HepG2 (cell line): ENCODE results near the gene GATAD2B. TPM values are rescaled to one million over a fixed set of nuclear protein-coding genes. Genes with fewer than 3 reads are reported as not detected.

Source experiments
- AKAP8 ChIP-seq: sonication (generic); formaldehyde crosslinking; IDR thresholded peaks from 2 replicates; pipeline ENCODE4 v1.5.1; 2020; ENCODE audit warnings: mild to moderate bottlenecking, missing genetic modification reagents
- ARHGAP35 ChIP-seq: sonication (generic); formaldehyde crosslinking; IDR thresholded peaks from 2 replicates; pipeline ENCODE4 v1.9.0; 2022; ENCODE audit warnings: mild to moderate bottlenecking, inconsistent platforms, moderate library complexity, missing genetic modification reagents, borderline replicate concordance
- ATF1 ChIP-seq: IDR thresholded peaks from 2 replicates; pipeline ENCODE4 v1.6.1; 2016; ENCODE audit warnings: mild to moderate bottlenecking, control low read depth
- CHD2 ChIP-seq: IDR thresholded peaks from 2 replicates; pipeline ENCODE4 v1.6.1; 2011; ENCODE audit warnings: low read depth, low read length, improper control_type of control experiment
- JARID2 ChIP-seq: sonication (generic); formaldehyde crosslinking; IDR thresholded peaks from 2 replicates; pipeline ENCODE4 v1.8.1; 2023; ENCODE audit warnings: missing genetic modification reagents, inconsistent platforms; ENCODE audit not compliant: insufficient replicate concordance
- KDM5B ChIP-seq: sonication (generic); formaldehyde crosslinking; IDR thresholded peaks from 2 replicates; pipeline ENCODE4 v1.4.0; 2020; ENCODE audit warnings: missing genetic modification reagents, mild to moderate bottlenecking, borderline replicate concordance
- MTF1 ChIP-seq: sonication (generic); formaldehyde crosslinking; IDR thresholded peaks from 2 replicates; pipeline ENCODE4 v1.5.0; 2020; ENCODE audit warnings: missing genetic modification reagents
- MXI1 ChIP-seq: IDR thresholded peaks from 3 replicates; pipeline ENCODE4 v1.6.1; 2012; ENCODE audit warnings: low read depth, low read length, inconsistent platforms, borderline replicate concordance
- MYC ChIP-seq: sonication (generic); formaldehyde crosslinking; IDR thresholded peaks from 2 replicates; pipeline ENCODE4 v1.9.0; 2021; ENCODE audit warnings: missing genetic modification reagents, borderline replicate concordance
- NFE2L2 ChIP-seq: fragments of 150-350 bp; IDR thresholded peaks from 2 replicates; pipeline ENCODE4 v1.6.1; 2014; ENCODE audit warnings: low read length
- NR2F1 ChIP-seq, 2 experiments: fragments of 450-650 bp in 1 of 2; formaldehyde crosslinking in 1 of 2; IDR thresholded peaks; 2 replicates each; pipeline versions ENCODE4 v1.5.0 to v1.6.1; 2016 to 2020; ENCODE audit warnings: mild to moderate bottlenecking in 1 of 2, missing compliant biosample characterization in 1 of 2, missing genetic modification reagents in 1 of 2, moderate library complexity in 1 of 2
- PHF5A ChIP-seq: IDR thresholded peaks from one replicate; pipeline ENCODE4 v1.6.1; 2018; ENCODE audit warnings: low read depth, missing genetic modification reagents; ENCODE audit not compliant: unreplicated experiment
- PLRG1 ChIP-seq: fragments of 450-650 bp; conservative IDR thresholded peaks from 2 replicates; pipeline ENCODE4 v1.6.1; 2016
- RNF2 ChIP-seq: fragments of 450-650 bp; conservative IDR thresholded peaks from 2 replicates; pipeline ENCODE4 v1.6.1; 2016; ENCODE audit warnings: low read depth
- SIN3A ChIP-seq: IDR thresholded peaks from 2 replicates; pipeline ENCODE4 v1.6.1; 2011; ENCODE audit warnings: low read depth, mild to moderate bottlenecking, control low read depth, low read length, borderline replicate concordance
- SP4 ChIP-seq: sonication (generic); formaldehyde crosslinking; IDR thresholded peaks from 2 replicates; pipeline ENCODE4 v1.8.1; 2023; ENCODE audit warnings: mild to moderate bottlenecking, missing genetic modification reagents
- SUZ12 ChIP-seq: fragments of 150-350 bp; IDR thresholded peaks from 2 replicates; pipeline ENCODE4 v1.6.1; 2014; ENCODE audit warnings: low read depth, low read length
- TBX2 ChIP-seq: sonication (generic); formaldehyde crosslinking; IDR thresholded peaks from 2 replicates; pipeline ENCODE4 v1.5.0; 2020; ENCODE audit warnings: missing genetic modification reagents, mild to moderate bottlenecking, borderline replicate concordance
- TEAD3 ChIP-seq: optimal IDR thresholded peaks from 2 replicates; pipeline ENCODE3; 2016; ENCODE audit warnings: borderline replicate concordance
- TMF1 ChIP-seq: sonication (generic); formaldehyde crosslinking; IDR thresholded peaks from 2 replicates; pipeline ENCODE4 v1.8.1; 2022; ENCODE audit warnings: low read depth, missing genetic modification reagents
- YEATS2 ChIP-seq: sonication (generic); formaldehyde crosslinking; IDR thresholded peaks from 2 replicates; pipeline ENCODE4 v1.4.0; 2020; ENCODE audit warnings: missing genetic modification reagents, borderline replicate concordance
- ZC3H4 ChIP-seq: sonication (generic); formaldehyde crosslinking; IDR thresholded peaks from 2 replicates; pipeline ENCODE4 v1.4.0; 2020; ENCODE audit warnings: missing genetic modification reagents, borderline replicate concordance
- ZNF451 ChIP-seq: sonication (generic); formaldehyde crosslinking; IDR thresholded peaks from 2 replicates; pipeline ENCODE4 v1.5.0; 2020; ENCODE audit warnings: mild to moderate bottlenecking, missing genetic modification reagents
- ZNF552 ChIP-seq: sonication (generic); formaldehyde crosslinking; IDR thresholded peaks from 2 replicates; pipeline ENCODE4 v1.9.0; 2022; ENCODE audit warnings: missing genetic modification reagents, mild to moderate bottlenecking, borderline replicate concordance
- ZNF720 ChIP-seq: sonication (generic); formaldehyde crosslinking; IDR thresholded peaks from 2 replicates; pipeline ENCODE4 v1.4.0; 2020; ENCODE audit warnings: missing genetic modification reagents
- polyA plus RNA-seq, 8 experiments: library from polyadenylated mRNA; depleted of rRNA in 3 of 8; stranded (reverse) in 7 of 8; unstranded in 1 of 8; fragments of >200 nt; fragmentation: Illumina TruSeq in 4 of 8; extraction: Trizol in 4 of 8; gene quantifications; 2 replicates each; pipeline versions ENCODE4 v1.2.1 to v1.2.3, GENCODE V29; 2011 to 2016; ENCODE audit warnings: low read depth in 4 of 8, missing spikeins in 1 of 8, mixed read lengths in 1 of 8; ENCODE audit not compliant: insufficient read depth in 1 of 8
- total RNA-seq, 5 experiments: library from RNA; depleted of rRNA; stranded (reverse); fragments of >200 nt; fragmentation: Illumina TruSeq; extraction: Trizol; gene quantifications; 2 replicates each; pipeline ENCODE4 v1.2.3, GENCODE V29; 2016; ENCODE audit warnings: low read depth in 1 of 5
- TF ChIP-seq, protein P1 (sequence below): sonication (generic); formaldehyde crosslinking; IDR thresholded peaks from 2 replicates; pipeline ENCODE4 v1.5.0; 2020; ENCODE audit warnings: missing genetic modification reagents, mild to moderate bottlenecking, borderline replicate concordance
- TF ChIP-seq, protein P2 (sequence below): sonication (generic); formaldehyde crosslinking; IDR thresholded peaks from 2 replicates; pipeline ENCODE4 v1.8.1; 2023; ENCODE audit warnings: mild to moderate bottlenecking, missing genetic modification reagents, borderline replicate concordance
- TF ChIP-seq, protein P3 (sequence below): IDR thresholded peaks from 2 replicates; pipeline ENCODE4 v1.6.1; 2016; ENCODE audit warnings: low read depth, borderline replicate concordance
- TF ChIP-seq, protein P4 (sequence below): sonication (generic); formaldehyde crosslinking; IDR thresholded peaks from 2 replicates; pipeline ENCODE4 v1.4.0; 2020; ENCODE audit warnings: missing genetic modification reagents
- TF ChIP-seq, protein P5 (sequence below): sonication (generic); formaldehyde crosslinking; IDR thresholded peaks from 2 replicates; pipeline ENCODE4 v1.5.0; 2020; ENCODE audit warnings: missing genetic modification reagents, mild to moderate bottlenecking, borderline replicate concordance

Gene GATAD2B
- total and polyA plus RNA-seq, 2 of the 13 experiments (the other 11 are each of a cell fraction or from before 2014, with no cell fraction given) = 3.2 to 5.2 TPM

DNA sequence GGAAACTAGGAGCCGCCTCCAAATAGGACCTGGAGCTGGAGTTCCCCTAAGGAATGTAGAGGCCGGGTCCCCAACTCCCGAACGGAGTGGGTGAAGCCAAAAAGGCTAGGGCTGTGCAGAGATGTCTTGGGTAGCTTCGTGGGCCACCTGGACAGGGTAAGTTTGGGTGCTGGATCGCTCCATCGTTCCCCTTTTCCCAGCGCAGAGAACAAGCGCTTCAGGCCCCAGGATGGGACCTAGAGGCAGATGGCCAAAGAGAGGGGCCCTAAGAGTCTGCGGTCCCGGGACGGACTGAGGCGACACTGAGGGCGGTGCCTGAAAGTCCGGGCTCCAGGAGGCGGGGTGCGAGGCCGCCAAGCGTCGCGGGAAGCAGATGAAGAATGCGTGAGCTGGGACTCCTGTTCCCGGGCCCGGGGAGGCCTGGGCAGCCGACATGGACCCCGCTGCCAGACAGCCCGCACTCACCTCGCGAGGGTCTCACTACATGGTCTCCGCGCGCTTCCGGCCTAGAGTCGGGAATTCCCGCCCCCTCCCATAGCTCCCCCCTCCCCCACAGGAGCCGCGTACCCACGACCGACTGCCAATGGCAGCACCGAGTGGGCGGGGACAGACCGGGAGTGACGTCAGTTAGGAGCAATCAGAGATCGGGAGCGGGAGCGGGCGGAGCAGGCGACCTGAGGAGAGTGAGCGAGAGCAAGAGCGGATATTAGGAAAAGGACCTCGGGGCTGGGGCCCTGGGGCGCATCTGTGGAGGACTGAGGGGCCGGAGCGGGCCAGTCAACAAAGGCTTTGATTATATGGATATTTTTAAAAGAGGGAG is 40.5 kb upstream of the GATAD2B start, which contains the start of gene SLC39A1 (continued):
- TF ChIP-seq RNF2 (no peak), PHF5A (CRISPR knock-in tag) (no peak), ARHGAP35 (no peak), MXI1 (peak; percentile 60; the same call in 1 of the 3 replicates), MTF1 (CRISPR knock-in tag) (no peak), ZNF720 (CRISPR knock-in tag) (no peak), MYC (CRISPR knock-in tag) (peak; percentile 71), SUZ12 (no peak), KDM5B (CRISPR knock-in tag) (no peak; the same call in 1 of the 2 replicates), SIN3A (peak; percentile 79; the same call in 1 of the 2 replicates), ATF1 (CRISPR knock-in tag) (peak; percentile 73; the same call in 1 of the 2 replicates), ZNF552 (CRISPR knock-in tag) (no peak), ZC3H4 (no peak), TEAD3 (CRISPR knock-in tag) (no peak), JARID2 (CRISPR knock-in tag) (no peak), SP4 (CRISPR knock-in tag) (peak; percentile 59; the same call in 1 of the 2 replicates), NFE2L2 (no peak), YEATS2 (CRISPR knock-in tag) (no peak; the same call in 1 of the 2 replicates), ZNF451 (CRISPR knock-in tag) (no peak), TMF1 (CRISPR knock-in tag) (no peak), NR2F1 (CRISPR knock-in tag; IDR thresholded peaks at IDR 0.05) (no peak), PLRG1 (no peak), TBX2 (CRISPR knock-in tag) (no peak), CHD2 (peak; percentile 87), AKAP8 (no peak)
- TF ChIP-seq, protein P1, sequence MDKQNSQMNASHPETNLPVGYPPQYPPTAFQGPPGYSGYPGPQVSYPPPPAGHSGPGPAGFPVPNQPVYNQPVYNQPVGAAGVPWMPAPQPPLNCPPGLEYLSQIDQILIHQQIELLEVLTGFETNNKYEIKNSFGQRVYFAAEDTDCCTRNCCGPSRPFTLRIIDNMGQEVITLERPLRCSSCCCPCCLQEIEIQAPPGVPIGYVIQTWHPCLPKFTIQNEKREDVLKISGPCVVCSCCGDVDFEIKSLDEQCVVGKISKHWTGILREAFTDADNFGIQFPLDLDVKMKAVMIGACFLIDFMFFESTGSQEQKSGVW (CRISPR knock-in tag) = no peak
- TF ChIP-seq, protein P2, sequence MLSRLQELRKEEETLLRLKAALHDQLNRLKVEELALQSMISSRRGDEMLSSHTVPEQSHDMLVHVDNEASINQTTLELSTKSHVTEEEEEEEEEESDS (CRISPR knock-in tag) = no peak
- TF ChIP-seq, protein P3, sequence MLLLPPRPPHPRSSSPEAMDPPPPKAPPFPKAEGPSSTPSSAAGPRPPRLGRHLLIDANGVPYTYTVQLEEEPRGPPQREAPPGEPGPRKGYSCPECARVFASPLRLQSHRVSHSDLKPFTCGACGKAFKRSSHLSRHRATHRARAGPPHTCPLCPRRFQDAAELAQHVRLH (CRISPR knock-in tag) = no peak
- TF ChIP-seq, protein P4, sequence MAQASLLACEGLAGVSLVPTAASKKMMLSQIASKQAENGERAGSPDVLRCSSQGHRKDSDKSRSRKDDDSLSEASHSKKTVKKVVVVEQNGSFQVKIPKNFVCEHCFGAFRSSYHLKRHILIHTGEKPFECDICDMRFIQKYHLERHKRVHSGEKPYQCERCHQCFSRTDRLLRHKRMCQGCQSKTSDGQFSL (CRISPR knock-in tag) = peak; percentile 36; the same call in 1 of the 2 replicates
- TF ChIP-seq, protein P5, sequence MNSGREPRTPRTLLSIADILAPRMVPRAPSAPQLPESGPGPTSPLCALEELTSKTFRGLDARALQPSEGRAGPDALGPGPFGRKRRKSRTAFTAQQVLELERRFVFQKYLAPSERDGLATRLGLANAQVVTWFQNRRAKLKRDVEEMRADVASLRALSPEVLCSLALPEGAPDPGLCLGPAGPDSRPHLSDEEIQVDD (CRISPR knock-in tag) = no peak
